Endothelial cell of umbilical vein (primary cell): Measurements from ENCODE around the gene TMEM51. TPM values are rescaled to one million over a fixed set of nuclear protein-coding genes. Genes with fewer than 3 reads are reported as not detected.

ENCODE experiments used
- BruUV-seq: library from RNA; stranded (reverse); fragments of 400-500 nt; replicated peaks from 2 replicates; lab custom pipeline; 2021; lab: Mats Ljungman, UMichigan
- CTCF ChIA-PET: fragments of 300-600, 350-600 bp; sonication (Branson Sonifier 250); formaldehyde crosslinking; loops from one replicate; lab custom pipeline; 2021; ENCODE audit warnings: antibody characterized with exemption, inconsistent platforms; lab: Charles Lee
- POLR2A ChIA-PET: fragments of 300-600, 350-600 bp; sonication (Branson Sonifier 250); formaldehyde crosslinking; loops from one replicate; lab custom pipeline; 2021; ENCODE audit warnings: antibody characterized with exemption, inconsistent platforms; lab: Charles Lee
- DNase-seq: peaks from one replicate; pipeline ENCODE4 v3.0.0-alpha.2; 2011; ENCODE audit warnings: low read depth, low spot score
- FAIRE-seq: peaks from 2 replicates; lab custom pipeline; 2011; peaks lifted over from hg19 to GRCh38; lab: Jason Lieb, UNC
- H2AFZ ChIP-seq: 2 replicates; pipeline ENCODE4 v1.6.0; 2012; ENCODE audit warnings: low read depth, low read length, control low read depth, inconsistent platforms
- H3K27ac ChIP-seq: 2 replicates; pipeline ENCODE4 v1.5.1; 2011; ENCODE audit warnings: low read depth, mild to moderate bottlenecking, control low read depth, low read length, moderate library complexity; ENCODE audit not compliant: insufficient read depth
- H3K27me3 ChIP-seq, 2 experiments: 2 replicates each; pipeline versions ENCODE4 v1.6.0 to v1.6.1; 2011; ENCODE audit warnings: low read length in 2 of 2, mixed read lengths in 1 of 2; ENCODE audit not compliant: control insufficient read depth in 2 of 2, insufficient read depth in 2 of 2
- H3K36me3 ChIP-seq, 2 experiments: 2 replicates in 1 of 2; 3 replicates in 1 of 2; pipeline ENCODE4 v1.5.1; 2011; ENCODE audit warnings: low read length in 2 of 2, mild to moderate bottlenecking in 1 of 2, moderate library complexity in 1 of 2; ENCODE audit not compliant: control insufficient read depth in 2 of 2, insufficient read depth in 2 of 2; ENCODE audit errors: extremely low read depth in 1 of 2
- H3K4me1 ChIP-seq: 3 replicates; pipeline ENCODE4 v1.5.1; 2011; ENCODE audit warnings: mild to moderate bottlenecking, low read length; ENCODE audit not compliant: control insufficient read depth, insufficient read depth; ENCODE audit errors: extremely low read depth
- H3K4me2 ChIP-seq: 2 replicates; pipeline ENCODE4 v1.6.1; 2011; ENCODE audit warnings: low read length, control low read depth, mixed read lengths; ENCODE audit not compliant: insufficient read depth
- H3K4me3 ChIP-seq, 3 experiments: fragments of 200-600 bp in 1 of 3; sonication (generic), shearing (Covaris generic) in 1 of 3; replicated peaks in 1 of 3; 2 replicates each; pipeline ENCODE4 v1.5.1; 2011 to 2016; ENCODE audit warnings: control low read depth in 3 of 3, low read length in 3 of 3, mild to moderate bottlenecking in 2 of 3, inconsistent platforms in 1 of 3, low read depth in 1 of 3, moderate library complexity in 1 of 3; ENCODE audit not compliant: insufficient read depth in 1 of 3
- H3K79me2 ChIP-seq: 2 replicates; pipeline ENCODE4 v1.6.0; 2012; ENCODE audit warnings: low read length, inconsistent platforms; ENCODE audit not compliant: control insufficient read depth, insufficient read depth
- H3K9ac ChIP-seq: replicated peaks from 2 replicates; pipeline ENCODE3; 2011; ENCODE audit warnings: low read length, control low read depth; ENCODE audit not compliant: insufficient read depth; ENCODE audit errors: extremely low read depth
- H3K9me1 ChIP-seq: replicated peaks from 3 replicates; pipeline ENCODE4 v1.6.0; 2011; ENCODE audit warnings: mild to moderate bottlenecking, low read length; ENCODE audit not compliant: control insufficient read depth, insufficient read depth; ENCODE audit errors: extremely low read depth
- H3K9me3 ChIP-seq: replicated peaks from 2 replicates; pipeline ENCODE4 v1.5.1; 2012; ENCODE audit warnings: low read length, inconsistent platforms; ENCODE audit not compliant: control insufficient read depth, insufficient read depth
- H4K20me1 ChIP-seq: replicated peaks from 2 replicates; pipeline ENCODE3; 2011; ENCODE audit warnings: mild to moderate bottlenecking, low read length; ENCODE audit not compliant: control insufficient read depth, insufficient read depth; ENCODE audit errors: extremely low read depth
- EZH2 ChIP-seq: IDR thresholded peaks from 2 replicates; pipeline ENCODE4 v1.6.1; 2012; ENCODE audit warnings: borderline replicate concordance, low read depth, mild to moderate bottlenecking, moderate library complexity, low read length, inconsistent platforms; ENCODE audit not compliant: severe bottlenecking
- FOS ChIP-seq: IDR thresholded peaks from 2 replicates; pipeline ENCODE4 v1.6.1; 2011; ENCODE audit warnings: mild to moderate bottlenecking, low read length, moderate library complexity, borderline replicate concordance; ENCODE audit not compliant: insufficient read depth
- GATA2 ChIP-seq: IDR thresholded peaks from 2 replicates; pipeline ENCODE4 v1.7.0; 2011; ENCODE audit warnings: low read depth, mild to moderate bottlenecking, moderate library complexity, mixed read lengths, low read length; ENCODE audit not compliant: insufficient read length, insufficient read depth
- JUN ChIP-seq: IDR thresholded peaks from 2 replicates; pipeline ENCODE4 v1.6.1; 2011; ENCODE audit warnings: borderline replicate concordance, low read depth; ENCODE audit not compliant: insufficient read length, insufficient read depth
- MYC ChIP-seq: IDR thresholded peaks from one replicate; pipeline ENCODE4 v1.6.1; 2011; ENCODE audit warnings: mild to moderate bottlenecking, low read depth, low read length
- POLR2A ChIP-seq: IDR thresholded peaks from 2 replicates; pipeline ENCODE4 v1.6.1; 2012; ENCODE audit warnings: low read depth, mild to moderate bottlenecking, control low read depth, low read length
- POLR2AphosphoS5 ChIP-seq: IDR thresholded peaks from 2 replicates; pipeline ENCODE4 v1.6.1; 2012; ENCODE audit warnings: low read depth, mild to moderate bottlenecking, control low read depth, low read length, moderate library complexity; ENCODE audit not compliant: insufficient read depth
- dilution Hi-C: fragments of 300-500 bp; cut with MboI; formaldehyde crosslinking; loops from one replicate; pipeline ENCODE4 v1.15.0; 2019; ENCODE audit warnings: low sequenced_read_pairs; ENCODE audit not compliant: extremely low pct_ligation_motif_present
- intact Hi-C: fragments of 100-400 bp; cut with micrococcal nuclease; formaldehyde crosslinking; loops from one replicate; pipeline ENCODE4 v1.10.0; 2022
- polyA plus RNA-seq, 4 experiments: library from polyadenylated mRNA; depleted of rRNA in 3 of 4; stranded (reverse) in 3 of 4; unstranded in 1 of 4; fragments of >200 nt; gene quantifications; 2 replicates each; pipeline versions ENCODE4 v1.2.1 to v1.2.3, GENCODE V29; 2011 to 2012; ENCODE audit warnings: missing spikeins in 1 of 4
- total RNA-seq: library from RNA; stranded (reverse); gene quantifications from 2 replicates; pipeline ENCODE4 v1.2.3, GENCODE V29; 2021
- TF ChIP-seq, protein P1 (sequence below), 2 donors: IDR thresholded peaks; 1 replicate in 1 of 2; 2 replicates in 1 of 2; pipeline ENCODE4 v1.5.1; 2011; ENCODE audit warnings: low read length in 2 of 2, mild to moderate bottlenecking in 2 of 2, moderate library complexity in 2 of 2, control low read depth in 1 of 2, inconsistent platforms in 1 of 2, low read depth in 1 of 2; ENCODE audit not compliant: insufficient read depth in 1 of 2; ENCODE audit errors: extremely low read depth in 1 of 2
- TF ChIP-seq, protein P2 (sequence below): IDR thresholded peaks from 2 replicates; pipeline ENCODE4 v1.6.1; 2011; ENCODE audit not compliant: insufficient read depth, insufficient read length

Gene TMEM51
- total and polyA plus RNA-seq, 2 donors (not counting 3 experiments of a cell fraction or from before 2014, with no cell fraction given) = 13.7 to 13.9 TPM

DNA sequence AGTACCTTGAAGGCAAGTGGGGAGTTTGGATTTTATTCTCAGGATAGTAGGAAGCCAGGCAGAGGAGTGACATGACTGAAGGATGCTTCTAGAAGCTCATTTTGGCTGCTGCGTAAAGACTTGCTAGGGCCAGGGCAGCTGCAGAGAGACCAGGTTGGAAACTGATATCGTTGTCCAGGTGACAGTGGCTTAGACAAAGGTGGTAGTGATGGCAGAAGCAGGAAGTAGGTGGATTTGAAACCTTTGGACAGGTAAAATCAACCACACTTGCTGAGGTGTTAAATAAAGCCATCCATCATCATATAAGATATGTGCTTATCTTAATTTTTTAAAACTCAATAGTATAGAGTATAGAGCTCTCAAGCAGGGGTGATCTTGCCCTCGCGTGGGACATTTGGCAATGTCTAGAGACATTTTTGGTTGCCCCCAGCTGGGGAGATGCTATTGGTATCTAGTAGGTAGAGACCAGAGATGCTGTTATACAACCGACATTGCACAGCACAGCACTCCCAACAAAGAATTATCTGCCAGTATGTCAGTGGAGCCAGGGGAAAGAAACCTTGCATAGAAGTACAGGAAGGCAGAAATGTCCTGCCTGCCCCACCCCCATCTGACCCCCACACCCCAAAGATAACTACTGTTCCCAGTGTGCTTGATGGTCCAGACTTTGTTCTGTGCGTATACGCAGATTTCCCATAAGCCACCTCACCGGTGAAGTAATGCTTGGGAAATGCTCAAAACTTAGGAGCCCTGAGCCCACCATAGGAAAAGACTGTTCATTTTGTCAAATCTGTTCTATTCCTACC is 31.1 kb downstream of the TMEM51 start:
- Histone ChIP-seq H3K4me3 (no peak overlapping the region), H3K27me3 (no peaks in the 10 kb centered on the region), H3K4me1 (peaks cover 24% of the 10 kb centered on the region), H3K9me1 (no peaks in the 10 kb centered on the region), H3K79me2 (peaks cover 10% of the 10 kb centered on the region), H3K36me3 (no peaks in the 10 kb centered on the region), H3K27ac (no peak overlapping the region), H2AFZ (no peak overlapping the region), H3K9ac (no peak overlapping the region), H3K4me2 (no peak overlapping the region), H3K9me3 (no peaks in the 10 kb centered on the region), H4K20me1 (no peaks in the 10 kb centered on the region)
- intact Hi-C loops = no loop called here
- no peak for DNase-seq
- no peak for TF ChIP-seq JUN
- TF ChIP-seq POLR2A = no peak
- TF ChIP-seq EZH2 = no peak
- TF ChIP-seq, protein P1, sequence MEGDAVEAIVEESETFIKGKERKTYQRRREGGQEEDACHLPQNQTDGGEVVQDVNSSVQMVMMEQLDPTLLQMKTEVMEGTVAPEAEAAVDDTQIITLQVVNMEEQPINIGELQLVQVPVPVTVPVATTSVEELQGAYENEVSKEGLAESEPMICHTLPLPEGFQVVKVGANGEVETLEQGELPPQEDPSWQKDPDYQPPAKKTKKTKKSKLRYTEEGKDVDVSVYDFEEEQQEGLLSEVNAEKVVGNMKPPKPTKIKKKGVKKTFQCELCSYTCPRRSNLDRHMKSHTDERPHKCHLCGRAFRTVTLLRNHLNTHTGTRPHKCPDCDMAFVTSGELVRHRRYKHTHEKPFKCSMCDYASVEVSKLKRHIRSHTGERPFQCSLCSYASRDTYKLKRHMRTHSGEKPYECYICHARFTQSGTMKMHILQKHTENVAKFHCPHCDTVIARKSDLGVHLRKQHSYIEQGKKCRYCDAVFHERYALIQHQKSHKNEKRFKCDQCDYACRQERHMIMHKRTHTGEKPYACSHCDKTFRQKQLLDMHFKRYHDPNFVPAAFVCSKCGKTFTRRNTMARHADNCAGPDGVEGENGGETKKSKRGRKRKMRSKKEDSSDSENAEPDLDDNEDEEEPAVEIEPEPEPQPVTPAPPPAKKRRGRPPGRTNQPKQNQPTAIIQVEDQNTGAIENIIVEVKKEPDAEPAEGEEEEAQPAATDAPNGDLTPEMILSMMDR (IDR thresholded peaks at IDR 0.05; ENCODE audit: extremely low read depth in 1 of 2, insufficient read depth in 1 of 2, low read depth in 1 of 2, low read length in 2 of 2) = no peak
- no peak for TF ChIP-seq FOS
- TF ChIP-seq GATA2 = no peak
- TF ChIP-seq, protein P2, sequence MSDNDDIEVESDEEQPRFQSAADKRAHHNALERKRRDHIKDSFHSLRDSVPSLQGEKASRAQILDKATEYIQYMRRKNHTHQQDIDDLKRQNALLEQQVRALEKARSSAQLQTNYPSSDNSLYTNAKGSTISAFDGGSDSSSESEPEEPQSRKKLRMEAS = no peak
- no peak for TF ChIP-seq MYC
- TF ChIP-seq POLR2AphosphoS5 = no peak
- ChIA-PET POLR2A (no interaction called here), CTCF (interaction anchor here (1.2 kb wide), 1 partner anchor 16 kb away, joined by 3 read pairs; no protein-coding TSS in a partner anchor)
- dilution Hi-C loops = no loop called here
- BruUV-seq = no TSS peak
- no peak for FAIRE-seq
